GM10248 (cell line): Measurements from ENCODE around the gene COX7B.
"Not testable (repeated sequence)": the region's sequence is repeated elsewhere in the genome, so short reads cannot be mapped to it uniquely, and the experiment has no call there.

Experiments
- CTCF ChIA-PET: fragments of 300-600 bp; sonication (Branson Sonifier 250); formaldehyde crosslinking; extraction: SDS; loops from one replicate; lab custom pipeline; 2021; ENCODE audit warnings: antibody characterized with exemption; lab: Yijun Ruan, JAX
- POLR2A ChIA-PET: fragments of 350-650 bp; sonication (Branson Sonifier 250); formaldehyde crosslinking; extraction: SDS; loops from one replicate; lab custom pipeline; 2020; ENCODE audit warnings: antibody characterized with exemption; lab: Yijun Ruan, JAX
- DNase-seq: peaks from one replicate; pipeline ENCODE4 v3.0.0; 2012; ENCODE audit errors: extremely low spot score
- TF ChIP-seq, protein P1 (sequence below): IDR thresholded peaks from 2 replicates; pipeline ENCODE4 v1.5.1; 2012; ENCODE audit warnings: mild to moderate bottlenecking, low read depth; ENCODE audit errors: extremely low read depth, missing control alignments, control extremely low read depth

COX7B gene

DNA sequence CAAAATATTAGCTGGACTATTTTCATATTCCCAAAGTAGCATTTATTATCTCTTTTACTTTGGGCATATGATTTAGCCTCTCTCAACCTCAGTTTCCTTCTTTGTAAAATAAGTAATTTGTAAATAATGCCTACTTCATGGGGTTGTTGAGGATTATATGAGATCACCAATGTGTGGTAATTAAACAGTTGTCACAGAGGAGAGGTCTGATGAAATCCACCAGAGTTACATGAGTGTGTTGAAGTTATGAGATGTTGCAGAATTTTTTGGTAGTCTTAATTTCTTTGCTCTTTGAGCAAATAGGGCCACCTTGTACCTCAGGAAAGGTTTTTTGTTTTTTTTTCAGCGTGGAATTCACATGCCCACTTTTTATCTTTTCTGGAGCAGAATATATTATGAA is 1.4 kb downstream of the COX7B start:
- TF ChIP-seq, protein P1, sequence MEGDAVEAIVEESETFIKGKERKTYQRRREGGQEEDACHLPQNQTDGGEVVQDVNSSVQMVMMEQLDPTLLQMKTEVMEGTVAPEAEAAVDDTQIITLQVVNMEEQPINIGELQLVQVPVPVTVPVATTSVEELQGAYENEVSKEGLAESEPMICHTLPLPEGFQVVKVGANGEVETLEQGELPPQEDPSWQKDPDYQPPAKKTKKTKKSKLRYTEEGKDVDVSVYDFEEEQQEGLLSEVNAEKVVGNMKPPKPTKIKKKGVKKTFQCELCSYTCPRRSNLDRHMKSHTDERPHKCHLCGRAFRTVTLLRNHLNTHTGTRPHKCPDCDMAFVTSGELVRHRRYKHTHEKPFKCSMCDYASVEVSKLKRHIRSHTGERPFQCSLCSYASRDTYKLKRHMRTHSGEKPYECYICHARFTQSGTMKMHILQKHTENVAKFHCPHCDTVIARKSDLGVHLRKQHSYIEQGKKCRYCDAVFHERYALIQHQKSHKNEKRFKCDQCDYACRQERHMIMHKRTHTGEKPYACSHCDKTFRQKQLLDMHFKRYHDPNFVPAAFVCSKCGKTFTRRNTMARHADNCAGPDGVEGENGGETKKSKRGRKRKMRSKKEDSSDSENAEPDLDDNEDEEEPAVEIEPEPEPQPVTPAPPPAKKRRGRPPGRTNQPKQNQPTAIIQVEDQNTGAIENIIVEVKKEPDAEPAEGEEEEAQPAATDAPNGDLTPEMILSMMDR: no peak
- POLR2A ChIA-PET: no interaction called here
- no peak for DNase-seq
- CTCF ChIA-PET: interaction anchor here (0.9 to 2.2 kb wide), 3 partner anchors 10 to 128 kb away, joined by 4 to 11 read pairs (median 5); partner anchors contain the start of gene ATP7A

DNA sequence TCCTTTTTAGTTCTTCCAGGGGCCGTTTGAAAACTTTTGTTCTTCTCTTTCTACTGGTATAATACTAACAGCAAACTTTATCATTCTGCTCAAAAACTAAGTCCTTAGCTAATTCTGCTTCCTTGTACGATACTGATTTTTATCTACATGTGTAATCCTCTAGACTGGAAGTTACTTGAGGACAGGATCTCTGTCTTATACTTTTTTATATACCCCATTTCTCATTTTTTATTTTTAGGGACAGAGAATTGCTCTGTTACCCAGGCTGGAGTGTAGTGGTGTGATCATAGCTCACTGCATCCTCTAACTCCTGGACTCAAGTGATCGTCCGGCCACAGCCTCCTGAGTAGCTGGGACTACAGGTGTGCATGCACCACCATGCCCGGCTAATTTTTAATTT is 2.2 kb downstream of the COX7B start:
- ChIA-PET POLR2A (no interaction called here), CTCF (interaction anchor here (0.9 to 1.7 kb wide), 3 partner anchors 8 to 128 kb away, joined by 4 to 5 read pairs (median 4); partner anchors contain the start of gene ATP7A)
- TF ChIP-seq, protein P1: no peak
- DNase-seq: no peak

DNA sequence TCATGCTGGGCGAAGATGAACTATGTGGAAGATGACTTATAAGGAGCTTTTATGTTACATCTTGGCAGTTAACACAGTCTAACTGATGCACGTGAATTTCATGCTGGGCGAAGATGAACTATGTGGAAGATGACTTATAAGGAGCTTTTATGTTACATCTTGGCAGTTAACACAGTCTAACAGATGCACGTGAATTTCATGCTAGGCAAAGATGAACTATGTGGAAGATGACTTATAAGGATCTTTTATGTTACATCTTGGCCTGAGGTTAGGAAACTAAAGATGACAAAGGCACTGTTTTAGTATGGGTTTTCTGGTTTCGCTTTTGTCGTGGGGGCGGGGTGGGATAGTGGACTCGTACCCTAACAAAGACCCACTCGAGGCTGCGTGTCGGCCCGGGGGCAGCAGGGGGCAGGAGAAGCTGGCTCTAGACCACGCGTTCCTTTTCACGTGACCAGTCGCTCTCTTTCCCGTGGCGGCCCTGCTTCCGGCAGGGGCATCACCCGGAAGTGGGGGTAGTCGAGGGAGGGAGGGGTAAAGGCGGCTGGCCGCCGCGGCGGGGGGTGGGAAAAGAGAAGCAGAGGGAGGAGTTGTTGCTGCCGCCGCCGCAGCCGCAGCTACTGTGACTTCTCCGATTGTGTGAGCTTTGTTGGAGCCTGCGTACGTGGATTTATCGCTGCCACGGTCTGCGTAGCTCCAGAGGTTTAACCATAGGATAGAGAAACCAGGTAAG is 11.0 kb downstream of the COX7B start, which contains the start of gene ATP7A:
Gene ATP7A, plus strand, starts transcription at position 586 of the 733 bp plus-strand sequence. CDS start 60,949 bp downstream, outside the sequence.
- TF ChIP-seq, protein P1: peak; percentile 56
- ChIA-PET CTCF (interaction anchor here (0.9 to 3.8 kb wide), 9 partner anchors 9 to 176 kb away, joined by 3 to 16 read pairs (median 4); partner anchors contain the start of genes COX7B and MAGT1), POLR2A (interaction anchor here (0.6 to 1.0 kb wide), 3 partner anchors 155 to 814 kb away, joined by 3 read pairs; no protein-coding TSS in a partner anchor)
- DNase-seq: peak; percentile 85

DNA sequence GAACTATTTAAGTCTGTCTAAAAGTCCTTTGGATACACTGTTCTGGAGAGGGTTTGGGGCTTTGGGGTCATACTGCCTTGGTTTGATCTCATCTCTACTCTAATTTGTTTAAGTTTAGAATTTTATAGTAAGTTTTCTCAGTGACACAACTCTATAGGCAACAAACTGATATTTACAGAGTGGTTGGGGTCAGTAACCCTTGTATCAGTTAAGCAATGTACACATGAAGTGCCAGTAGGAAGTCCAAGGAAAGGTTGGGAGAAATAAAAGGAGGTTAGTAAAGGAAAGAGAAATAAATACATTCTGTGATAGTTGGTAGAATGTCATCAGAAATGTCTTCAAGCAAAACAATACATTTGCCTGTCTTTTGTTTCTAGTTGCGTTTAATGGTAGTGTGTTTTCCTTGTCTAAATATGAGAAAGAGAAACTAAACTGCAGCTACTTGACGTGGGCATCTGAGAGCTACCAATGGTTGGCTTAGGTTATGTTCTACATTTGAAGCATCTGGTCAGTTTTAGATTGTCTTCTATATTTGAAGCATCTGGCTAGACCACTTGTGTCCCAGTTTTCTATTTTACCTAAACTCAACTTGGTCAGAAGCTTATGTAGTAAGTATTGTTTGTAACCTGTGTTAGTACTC is 18.1 kb downstream of the COX7B start:
- TF ChIP-seq, protein P1: no peak
- DNase-seq: peak; percentile 24
- CTCF ChIA-PET: interaction anchor here (1.1 kb wide), 2 partner anchors 107 to 108 kb away, joined by 3 read pairs; no protein-coding TSS in a partner anchor
- POLR2A ChIA-PET: no interaction called here

DNA sequence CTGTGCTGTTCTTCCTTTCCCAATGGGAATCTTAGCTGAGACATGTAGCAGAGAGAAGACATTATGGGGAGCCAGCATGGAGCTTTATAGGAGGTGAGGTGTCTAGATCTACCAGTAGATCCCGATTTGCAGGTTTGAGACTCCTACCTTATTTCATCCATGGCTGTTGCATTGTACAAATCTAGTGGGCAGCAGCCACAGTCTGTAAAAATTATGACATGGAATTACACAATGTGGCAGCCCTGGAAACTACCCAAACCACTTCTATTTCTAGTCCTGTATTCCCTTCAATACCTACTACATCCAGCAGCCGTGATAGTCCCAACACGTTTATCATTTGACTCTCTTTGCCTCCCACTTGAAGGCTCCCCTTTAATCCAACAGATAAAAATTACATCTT is 19.3 kb downstream of the COX7B start:
- DNase-seq: no peak
- TF ChIP-seq, protein P1: no peak
- ChIA-PET CTCF (interaction anchor here (1.8 kb wide), 1 partner anchor 111 kb away, joined by 4 read pairs; no protein-coding TSS in a partner anchor), POLR2A (no interaction called here)

DNA sequence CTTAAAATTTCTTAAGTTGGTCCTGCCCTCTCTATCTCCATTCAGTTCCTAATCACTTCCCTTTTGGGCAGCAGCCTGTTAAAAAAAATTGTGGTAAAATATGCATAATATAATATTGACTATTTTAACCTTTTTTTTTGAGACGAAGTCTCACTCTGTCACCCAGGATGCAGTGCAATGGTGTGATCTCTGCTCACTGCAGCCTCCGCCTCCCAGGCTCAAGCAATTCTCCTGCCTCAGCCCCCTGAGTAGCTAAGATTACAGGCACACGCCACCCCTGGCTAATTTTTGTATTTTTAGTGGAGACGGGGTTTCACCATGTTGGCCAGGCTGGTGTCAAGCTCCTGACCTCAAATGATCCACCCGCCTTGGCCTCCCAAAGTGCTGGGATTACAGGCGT is 20.1 kb downstream of the COX7B start:
- CTCF ChIA-PET: interaction anchor here (1.8 kb wide), 1 partner anchor 110 kb away, joined by 4 read pairs; no protein-coding TSS in a partner anchor
- DNase-seq, POLR2A ChIA-PET: not testable (repeated sequence)
